ENCODE data around the gene SCYGR3. TPM values are rescaled to one million over a fixed set of nuclear protein-coding genes. Genes with fewer than 3 reads are reported as not detected.

Gene SCYGR3
- total and polyA plus RNA-seq, 4 donors: not detected

DNA sequence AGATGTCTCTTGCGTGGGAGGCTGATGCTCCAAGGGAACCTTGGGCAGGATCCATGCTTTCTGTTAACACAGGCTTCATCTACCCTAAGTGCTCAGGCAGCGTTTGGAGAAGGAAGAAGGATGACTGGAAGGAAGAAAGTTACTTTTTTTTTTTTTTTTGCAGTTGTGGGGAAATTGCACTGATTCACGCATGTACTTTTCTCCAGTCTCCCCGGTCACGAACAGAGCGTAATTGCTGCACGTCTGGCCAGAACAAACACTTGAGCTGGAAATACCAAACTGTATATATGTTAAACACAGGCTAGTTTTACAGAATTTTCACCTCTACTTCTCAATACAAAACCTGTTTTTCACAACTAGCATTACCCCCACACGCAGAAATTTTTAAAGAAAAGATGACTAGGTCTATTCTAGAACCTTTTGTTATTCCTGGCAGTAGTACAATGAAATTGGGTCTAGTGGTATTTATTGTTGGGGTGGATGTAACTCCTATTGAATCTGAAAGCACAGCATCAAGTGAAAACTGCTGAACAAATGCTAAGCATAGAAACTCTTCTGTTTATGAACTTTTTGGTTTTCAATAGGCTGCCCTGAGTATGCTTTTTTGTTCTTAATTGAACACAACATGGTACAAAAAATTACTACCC is 42.7 kb upstream of the SCYGR3 start:
- ATAC-seq (ENCODE audit: insufficient read depth, low FRiP score) (no peak), DNase-seq (peak; percentile 22 to 50 (median 36))
- no peaks in the 10 kb centered on the region for H3K4me1 ChIP-seq (ENCODE audit: control insufficient read depth in 5 of 5, insufficient read depth in 5 of 5, low read length in 5 of 5)
- no peak overlapping the region for H3K27ac ChIP-seq (ENCODE audit: low read depth in 1 of 2, low read length in 1 of 2)
- H3K9ac ChIP-seq (ENCODE audit: insufficient read depth in 1 of 2, low read length in 2 of 2): no peak overlapping the region
- TF ChIP-seq, protein P1, sequence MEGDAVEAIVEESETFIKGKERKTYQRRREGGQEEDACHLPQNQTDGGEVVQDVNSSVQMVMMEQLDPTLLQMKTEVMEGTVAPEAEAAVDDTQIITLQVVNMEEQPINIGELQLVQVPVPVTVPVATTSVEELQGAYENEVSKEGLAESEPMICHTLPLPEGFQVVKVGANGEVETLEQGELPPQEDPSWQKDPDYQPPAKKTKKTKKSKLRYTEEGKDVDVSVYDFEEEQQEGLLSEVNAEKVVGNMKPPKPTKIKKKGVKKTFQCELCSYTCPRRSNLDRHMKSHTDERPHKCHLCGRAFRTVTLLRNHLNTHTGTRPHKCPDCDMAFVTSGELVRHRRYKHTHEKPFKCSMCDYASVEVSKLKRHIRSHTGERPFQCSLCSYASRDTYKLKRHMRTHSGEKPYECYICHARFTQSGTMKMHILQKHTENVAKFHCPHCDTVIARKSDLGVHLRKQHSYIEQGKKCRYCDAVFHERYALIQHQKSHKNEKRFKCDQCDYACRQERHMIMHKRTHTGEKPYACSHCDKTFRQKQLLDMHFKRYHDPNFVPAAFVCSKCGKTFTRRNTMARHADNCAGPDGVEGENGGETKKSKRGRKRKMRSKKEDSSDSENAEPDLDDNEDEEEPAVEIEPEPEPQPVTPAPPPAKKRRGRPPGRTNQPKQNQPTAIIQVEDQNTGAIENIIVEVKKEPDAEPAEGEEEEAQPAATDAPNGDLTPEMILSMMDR (IDR thresholded peaks at IDR 0.05; ENCODE audit: control extremely low read depth, extremely low read depth): no peak
- no peaks in the 10 kb centered on the region for H3K27me3 ChIP-seq (ENCODE audit: control insufficient read depth in 3 of 3, insufficient read depth in 3 of 3, low read length in 2 of 3)
- no peaks in the 10 kb centered on the region for H3K9me3 ChIP-seq (ENCODE audit: control insufficient read depth in 4 of 4, insufficient read depth in 3 of 4, low read length in 3 of 4)
- 61 to 74% methylated on average over 8 of the region's 8 CpGs for WGBS, 2 donors
- no peaks in the 10 kb centered on the region for H3K36me3 ChIP-seq (ENCODE audit: control insufficient read depth in 4 of 4, insufficient read depth in 4 of 4, low read length in 4 of 4)
- no peak overlapping the region for H3K4me3 ChIP-seq

DNA sequence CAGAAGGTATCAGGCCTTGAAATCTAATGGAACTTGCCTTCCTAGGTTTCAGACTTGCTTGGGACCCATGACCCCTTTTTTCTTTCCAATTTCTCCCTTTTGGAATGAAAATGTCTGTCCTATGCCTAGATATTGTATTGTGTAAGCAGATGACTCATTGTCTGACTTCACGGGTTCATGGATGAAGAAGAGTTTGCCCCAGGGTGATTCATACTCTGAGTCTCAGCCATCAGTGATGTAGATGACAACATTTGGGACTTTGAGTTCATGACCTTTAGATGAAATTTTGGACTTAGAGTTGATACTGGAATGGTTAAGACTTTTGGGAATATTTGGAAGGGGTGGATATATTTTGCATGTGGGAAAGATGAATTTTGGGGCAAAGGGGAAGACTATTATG is 40.8 kb upstream of the SCYGR3 start:
- Histone ChIP-seq H3K9me3 (ENCODE audit: control insufficient read depth in 4 of 4, insufficient read depth in 3 of 4, low read length in 3 of 4) (no peaks in the 10 kb centered on the region), H3K9ac (ENCODE audit: insufficient read depth in 1 of 2, low read length in 2 of 2) (no peak overlapping the region), H3K27me3 (ENCODE audit: control insufficient read depth in 3 of 3, insufficient read depth in 3 of 3, low read length in 2 of 3) (no peaks in the 10 kb centered on the region), H3K27ac (ENCODE audit: low read depth in 1 of 2, low read length in 1 of 2) (no peak overlapping the region), H3K4me3 (no peak overlapping the region), H3K4me1 (ENCODE audit: control insufficient read depth in 5 of 5, insufficient read depth in 5 of 5, low read length in 5 of 5) (no peaks in the 10 kb centered on the region), H3K36me3 (ENCODE audit: control insufficient read depth in 4 of 4, insufficient read depth in 4 of 4, low read length in 4 of 4) (no peaks in the 10 kb centered on the region)
- DNase-seq: no peak
- TF ChIP-seq, protein P1 (IDR thresholded peaks at IDR 0.05; ENCODE audit: control extremely low read depth, extremely low read depth): no peak
- WGBS, 2 donors: 38 to 56% methylated on average over 1 of the region's 1 CpG
- peak; percentile 44 for ATAC-seq (ENCODE audit: insufficient read depth, low FRiP score)

DNA sequence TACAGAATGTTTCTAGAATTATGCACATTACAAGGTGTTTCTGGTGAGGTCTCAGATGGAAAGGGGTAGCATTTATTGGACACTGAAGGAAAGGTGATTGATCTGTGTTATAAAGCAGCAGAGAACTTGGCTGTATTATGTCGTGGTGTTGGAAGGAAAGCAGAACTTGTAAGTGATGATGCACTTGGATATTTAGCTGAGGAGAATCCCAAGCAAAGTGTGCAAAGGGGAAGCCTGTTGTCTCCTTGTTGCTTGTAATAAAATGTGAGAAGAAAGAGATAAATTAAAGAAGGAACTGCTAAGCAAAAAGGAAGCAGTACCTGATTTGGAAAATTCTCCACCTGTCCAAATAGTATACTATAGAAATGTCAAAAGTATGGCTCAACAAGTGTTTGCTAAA is 39.8 kb upstream of the SCYGR3 start:
- Histone ChIP-seq H3K9me3 (ENCODE audit: control insufficient read depth in 4 of 4, insufficient read depth in 3 of 4, low read length in 3 of 4) (no peaks in the 10 kb centered on the region), H3K4me1 (ENCODE audit: control insufficient read depth in 5 of 5, insufficient read depth in 5 of 5, low read length in 5 of 5) (no peaks in the 10 kb centered on the region), H3K36me3 (ENCODE audit: control insufficient read depth in 4 of 4, insufficient read depth in 4 of 4, low read length in 4 of 4) (no peaks in the 10 kb centered on the region), H3K27me3 (ENCODE audit: control insufficient read depth in 3 of 3, insufficient read depth in 3 of 3, low read length in 2 of 3) (no peaks in the 10 kb centered on the region), H3K4me3 (no peak overlapping the region), H3K9ac (ENCODE audit: insufficient read depth in 1 of 2, low read length in 2 of 2) (no peak overlapping the region), H3K27ac (ENCODE audit: low read depth in 1 of 2, low read length in 1 of 2) (no peak overlapping the region)
- TF ChIP-seq, protein P1 (IDR thresholded peaks at IDR 0.05; ENCODE audit: control extremely low read depth, extremely low read depth): no peak
- WGBS, 2 donors: 62 to 65% methylated on average over 1 of the region's 1 CpG
- DNase-seq (no peak), ATAC-seq (ENCODE audit: insufficient read depth, low FRiP score) (no peak)

GRCh38 chr2:227653419-227653818 is 38.8 kb upstream of the SCYGR3 start:
- Histone ChIP-seq H3K36me3 (ENCODE audit: control insufficient read depth in 4 of 4, insufficient read depth in 4 of 4, low read length in 4 of 4) (no peaks in the 10 kb centered on the region), H3K27ac (ENCODE audit: low read depth in 1 of 2, low read length in 1 of 2) (no peak overlapping the region), H3K4me1 (ENCODE audit: control insufficient read depth in 5 of 5, insufficient read depth in 5 of 5, low read length in 5 of 5) (no peaks in the 10 kb centered on the region), H3K9me3 (ENCODE audit: control insufficient read depth in 4 of 4, insufficient read depth in 3 of 4, low read length in 3 of 4) (no peaks in the 10 kb centered on the region), H3K9ac (ENCODE audit: insufficient read depth in 1 of 2, low read length in 2 of 2) (no peak overlapping the region), H3K27me3 (ENCODE audit: control insufficient read depth in 3 of 3, insufficient read depth in 3 of 3, low read length in 2 of 3) (no peaks in the 10 kb centered on the region), H3K4me3 (no peak overlapping the region)
- WGBS, 2 donors: 24 to 55% methylated on average over 4 of the region's 4 CpGs
- peak; percentile 19 for ATAC-seq (ENCODE audit: insufficient read depth, low FRiP score)
- DNase-seq: no peak
- TF ChIP-seq, protein P1 (IDR thresholded peaks at IDR 0.05; ENCODE audit: control extremely low read depth, extremely low read depth): no peak
